ENCODE measurements around the gene TRAF2. TPM values are rescaled to one million over a fixed set of nuclear protein-coding genes. Genes with fewer than 3 reads are reported as not detected.

Gene TRAF2
- total and polyA plus RNA-seq, 2 of the 13 experiments (the other 11 are each of a cell fraction or from before 2014, with no cell fraction given): 12.4 to 13.6 TPM

DNA sequence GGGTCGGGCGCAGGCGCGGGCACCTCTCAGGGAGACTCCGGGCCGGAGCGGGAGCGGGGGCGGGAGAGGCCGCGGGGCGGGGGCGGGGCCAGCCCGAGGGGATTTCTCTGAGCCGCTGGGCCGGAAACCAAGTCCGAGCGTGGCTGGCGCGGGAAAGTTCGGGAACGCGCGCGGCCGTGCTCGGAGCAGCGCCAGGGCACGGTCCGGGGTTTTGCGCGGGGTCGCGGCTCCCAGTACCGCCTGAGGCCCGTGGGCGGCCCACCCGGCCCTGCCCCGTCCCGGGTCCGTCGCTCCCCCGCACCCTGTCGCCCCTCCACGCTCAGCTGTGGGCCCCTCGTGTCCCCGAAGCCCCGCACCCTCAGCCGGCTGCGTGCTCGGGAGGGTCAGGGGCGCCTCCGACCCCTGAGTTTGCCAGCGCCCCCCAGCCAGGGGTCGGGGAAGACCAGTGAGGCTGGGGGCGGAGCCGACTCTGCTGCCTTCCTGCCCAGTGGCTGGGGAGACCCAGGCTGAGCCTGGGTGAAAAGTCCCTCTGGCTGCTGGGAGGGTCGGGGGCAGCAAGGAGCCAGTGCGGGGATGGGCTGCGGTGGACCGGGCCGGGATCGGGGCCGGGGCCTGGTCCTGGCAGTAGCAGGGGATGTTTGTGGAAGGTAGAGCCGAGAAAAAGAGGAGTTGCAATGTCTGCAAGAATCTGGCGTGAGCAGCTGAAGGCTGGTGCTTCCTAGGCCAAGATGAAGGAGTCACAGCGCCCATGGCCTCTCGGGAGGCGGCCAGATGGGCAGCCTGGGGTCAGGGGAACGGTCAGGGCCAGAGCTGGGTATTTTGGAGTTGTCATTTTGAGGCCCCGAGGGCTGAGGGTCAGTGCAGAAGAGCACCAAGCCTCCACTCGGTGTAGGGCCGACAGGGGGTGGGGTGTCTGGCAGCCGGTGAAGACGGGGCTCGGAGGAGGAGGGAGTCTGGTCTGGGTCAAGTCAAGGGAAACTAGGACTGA, 588 bp downstream of the TRAF2 start (continued):
- TF ChIP-seq, protein P1, sequence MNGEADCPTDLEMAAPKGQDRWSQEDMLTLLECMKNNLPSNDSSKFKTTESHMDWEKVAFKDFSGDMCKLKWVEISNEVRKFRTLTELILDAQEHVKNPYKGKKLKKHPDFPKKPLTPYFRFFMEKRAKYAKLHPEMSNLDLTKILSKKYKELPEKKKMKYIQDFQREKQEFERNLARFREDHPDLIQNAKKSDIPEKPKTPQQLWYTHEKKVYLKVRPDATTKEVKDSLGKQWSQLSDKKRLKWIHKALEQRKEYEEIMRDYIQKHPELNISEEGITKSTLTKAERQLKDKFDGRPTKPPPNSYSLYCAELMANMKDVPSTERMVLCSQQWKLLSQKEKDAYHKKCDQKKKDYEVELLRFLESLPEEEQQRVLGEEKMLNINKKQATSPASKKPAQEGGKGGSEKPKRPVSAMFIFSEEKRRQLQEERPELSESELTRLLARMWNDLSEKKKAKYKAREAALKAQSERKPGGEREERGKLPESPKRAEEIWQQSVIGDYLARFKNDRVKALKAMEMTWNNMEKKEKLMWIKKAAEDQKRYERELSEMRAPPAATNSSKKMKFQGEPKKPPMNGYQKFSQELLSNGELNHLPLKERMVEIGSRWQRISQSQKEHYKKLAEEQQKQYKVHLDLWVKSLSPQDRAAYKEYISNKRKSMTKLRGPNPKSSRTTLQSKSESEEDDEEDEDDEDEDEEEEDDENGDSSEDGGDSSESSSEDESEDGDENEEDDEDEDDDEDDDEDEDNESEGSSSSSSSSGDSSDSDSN (CRISPR knock-in tag; IDR thresholded peaks at IDR 0.05): peak; percentile 44; the same call in 1 of the 2 replicates
- peak; percentile 65; the same call in 1 of the 2 replicates for TF ChIP-seq ZNF33B (CRISPR knock-in tag; IDR thresholded peaks at IDR 0.05)
- no peak for TF ChIP-seq CREB1 (IDR thresholded peaks at IDR 0.05)
- no peak for TF ChIP-seq CREB1 (CRISPR knock-in tag; IDR thresholded peaks at IDR 0.05)
- TF ChIP-seq, protein P2, sequence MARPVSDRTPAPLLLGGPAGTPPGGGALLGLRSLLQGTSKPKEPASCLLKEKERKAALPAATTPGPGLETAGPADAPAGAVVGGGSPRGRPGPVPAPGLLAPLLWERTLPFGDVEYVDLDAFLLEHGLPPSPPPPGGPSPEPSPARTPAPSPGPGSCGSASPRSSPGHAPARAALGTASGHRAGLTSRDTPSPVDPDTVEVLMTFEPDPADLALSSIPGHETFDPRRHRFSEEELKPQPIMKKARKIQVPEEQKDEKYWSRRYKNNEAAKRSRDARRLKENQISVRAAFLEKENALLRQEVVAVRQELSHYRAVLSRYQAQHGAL (CRISPR knock-in tag; IDR thresholded peaks at IDR 0.05; ENCODE audit: not compliant biosample characterization): no peak
- peak; percentile 16; the same call in 1 of the 2 replicates for TF ChIP-seq ZBTB1 (CRISPR knock-in tag; IDR thresholded peaks at IDR 0.05; ENCODE audit: borderline replicate concordance)
- TF ChIP-seq SIN3A (IDR thresholded peaks at IDR 0.05; ENCODE audit: borderline replicate concordance, low read depth, low read length): peak; percentile 43; the same call in 1 of the 2 replicates
- peak; percentile 54; the same call in 1 of the 2 replicates for TF ChIP-seq HOXD1 (CRISPR knock-in tag; IDR thresholded peaks at IDR 0.05)
- no peak for TF ChIP-seq ZNF605 (CRISPR knock-in tag; IDR thresholded peaks at IDR 0.05)
- 0 out of 2 replicates have a peak, but pooled peaks have one; percentile 58 for TF ChIP-seq ZSCAN21 (CRISPR knock-in tag; IDR thresholded peaks at IDR 0.05; ENCODE audit: borderline replicate concordance)
- TF ChIP-seq ZNF296 (CRISPR knock-in tag; conservative IDR thresholded peaks at IDR 0.05): 0 out of 2 replicates have a peak, but pooled peaks have one; percentile 52
- TF ChIP-seq ZNF333 (CRISPR knock-in tag; IDR thresholded peaks at IDR 0.05; ENCODE audit: borderline replicate concordance): no peak
- TF ChIP-seq, protein P3, sequence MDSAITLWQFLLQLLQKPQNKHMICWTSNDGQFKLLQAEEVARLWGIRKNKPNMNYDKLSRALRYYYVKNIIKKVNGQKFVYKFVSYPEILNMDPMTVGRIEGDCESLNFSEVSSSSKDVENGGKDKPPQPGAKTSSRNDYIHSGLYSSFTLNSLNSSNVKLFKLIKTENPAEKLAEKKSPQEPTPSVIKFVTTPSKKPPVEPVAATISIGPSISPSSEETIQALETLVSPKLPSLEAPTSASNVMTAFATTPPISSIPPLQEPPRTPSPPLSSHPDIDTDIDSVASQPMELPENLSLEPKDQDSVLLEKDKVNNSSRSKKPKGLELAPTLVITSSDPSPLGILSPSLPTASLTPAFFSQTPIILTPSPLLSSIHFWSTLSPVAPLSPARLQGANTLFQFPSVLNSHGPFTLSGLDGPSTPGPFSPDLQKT (CRISPR knock-in tag; IDR thresholded peaks at IDR 0.05; ENCODE audit: borderline replicate concordance): no peak
- TF ChIP-seq, protein P4, sequence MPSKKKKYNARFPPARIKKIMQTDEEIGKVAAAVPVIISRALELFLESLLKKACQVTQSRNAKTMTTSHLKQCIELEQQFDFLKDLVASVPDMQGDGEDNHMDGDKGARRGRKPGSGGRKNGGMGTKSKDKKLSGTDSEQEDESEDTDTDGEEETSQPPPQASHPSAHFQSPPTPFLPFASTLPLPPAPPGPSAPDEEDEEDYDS (CRISPR knock-in tag; IDR thresholded peaks at IDR 0.05): 0 out of 2 replicates have a peak, but pooled peaks have one; percentile 21
- TF ChIP-seq, protein P5, sequence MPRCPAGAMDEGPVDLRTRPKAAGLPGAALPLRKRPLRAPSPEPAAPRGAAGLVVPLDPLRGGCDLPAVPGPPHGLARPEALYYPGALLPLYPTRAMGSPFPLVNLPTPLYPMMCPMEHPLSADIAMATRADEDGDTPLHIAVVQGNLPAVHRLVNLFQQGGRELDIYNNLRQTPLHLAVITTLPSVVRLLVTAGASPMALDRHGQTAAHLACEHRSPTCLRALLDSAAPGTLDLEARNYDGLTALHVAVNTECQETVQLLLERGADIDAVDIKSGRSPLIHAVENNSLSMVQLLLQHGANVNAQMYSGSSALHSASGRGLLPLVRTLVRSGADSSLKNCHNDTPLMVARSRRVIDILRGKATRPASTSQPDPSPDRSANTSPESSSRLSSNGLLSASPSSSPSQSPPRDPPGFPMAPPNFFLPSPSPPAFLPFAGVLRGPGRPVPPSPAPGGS (CRISPR knock-in tag; IDR thresholded peaks at IDR 0.05): peak; percentile 43; the same call in 1 of the 2 replicates
- no peak for TF ChIP-seq TRIM24 (CRISPR knock-in tag; IDR thresholded peaks at IDR 0.05)
- TF ChIP-seq NRL (CRISPR knock-in tag; IDR thresholded peaks at IDR 0.05; ENCODE audit: borderline replicate concordance): peak; percentile 71; the same call in 1 of the 2 replicates
- TF ChIP-seq ZNF768 (CRISPR knock-in tag; IDR thresholded peaks at IDR 0.05): peak; percentile 43; the same call in 1 of the 2 replicates
- no peak for TF ChIP-seq SNAI1 (CRISPR knock-in tag; IDR thresholded peaks at IDR 0.05; ENCODE audit: borderline replicate concordance)
